Lower lobe of right lung (tissue), 2 donors: ENCODE results near the gene IER5. TPM values are rescaled to one million over a fixed set of nuclear protein-coding genes. Genes with fewer than 3 reads are reported as not detected.
"Not testable (repeated sequence)": the region's sequence is repeated elsewhere in the genome, so short reads cannot be mapped to it uniquely, and the experiment has no call there.

Experiments used
- ATAC-seq, 2 donors: fragments of 200-7000 bp; cut with Tn5 transposase; one replicate each; pipeline ENCODE4 v1.9.1; 2020 to 2022; ENCODE audit warnings: mild to moderate bottlenecking in 2 of 2, moderate library complexity in 2 of 2
- DNase-seq: peaks from one replicate; pipeline ENCODE4 v3.0.0-alpha.2; 2020
- H3K27ac ChIP-seq: fragments of 200-600 bp; one replicate; pipeline ENCODE4 v1.8.0; 2022
- H3K27me3 ChIP-seq: fragments of 200-600 bp; one replicate; pipeline ENCODE4 v1.8.0; 2022; ENCODE audit warnings: low read depth
- H3K36me3 ChIP-seq: fragments of 200-600 bp; one replicate; pipeline ENCODE4 v1.8.0; 2022; ENCODE audit warnings: mild to moderate bottlenecking
- H3K4me1 ChIP-seq: fragments of 200-600 bp; one replicate; pipeline ENCODE4 v1.8.0; 2022
- H3K4me3 ChIP-seq: fragments of 200-600 bp; one replicate; pipeline ENCODE4 v1.8.0; 2022; ENCODE audit warnings: mild to moderate bottlenecking
- H3K9me3 ChIP-seq: fragments of 200-600 bp; one replicate; pipeline ENCODE4 v1.8.0; 2022
- CTCF ChIP-seq: fragments of 200-600 bp; IDR thresholded peaks from one replicate; pipeline ENCODE4 v1.8.0; 2022; ENCODE audit warnings: antibody characterized with exemption, mild to moderate bottlenecking
- intact Hi-C: fragments of 100-400 bp; cut with DNase I; formaldehyde crosslinking; loops from one replicate; pipeline ENCODE4 v1.11.0; 2022
- long read RNA-seq: library from polyadenylated mRNA; unstranded; transcript quantifications from one replicate; pipeline ENCODE4 v2.0.0, GENCODE V29; 2021
- total RNA-seq: library from RNA; stranded (reverse); fragmentation: NEBNext Ultra II Directional; extraction: Animal tissue kit (Norgen Biotek cat#: 25700); gene quantifications from one replicate; pipeline ENCODE4 v1.2.1, GENCODE V29; 2021
- donor health status: DM: no; HTN: yes; CAD: no; lungs with severe emphysema.

IER5 gene
- 33.2 TPM for total RNA-seq
- long read RNA-seq, full-length matches to known transcripts: 69 of 69 reads
- long read RNA-seq, partial matches to known transcripts: 0 of 69 reads
- long read RNA-seq, other reads (novel, unspliced or antisense): 0 of 69 reads

GRCh38 chr1:181088079-181089016, at the start of gene IER5:
Gene IER5, plus strand, starts transcription at chr1:181088700. Its CDS starts 203 bp downstream, at chr1:181088903.
- Histone ChIP-seq H3K4me3 (peak within 1 kb of the TSS; percentile 96), H3K4me1 (peaks cover 44% of the 10 kb centered on the region), H3K27me3 (no peaks in the 10 kb centered on the region), H3K27ac (peak within 1 kb of the TSS; percentile 93), H3K9me3 (no peaks in the 10 kb centered on the region), H3K36me3 (peaks cover 12% of the 10 kb centered on the region)
- ATAC-seq: peak; percentile 93 to 95
- peak; percentile 97 for DNase-seq
- no peak for TF ChIP-seq CTCF
- intact Hi-C loops: no loop called here

- no peaks in the 10 kb centered on the region for H3K9me3 ChIP-seq
- H3K27ac ChIP-seq: no peak overlapping the region
- intact Hi-C loops: no loop called here
- DNase-seq (no peak), ATAC-seq (no peak)
- TF ChIP-seq CTCF: no peak
- peaks cover 6% of the 10 kb centered on the region for H3K36me3 ChIP-seq
- no peak overlapping the region for H3K4me3 ChIP-seq
- H3K4me1 ChIP-seq: peaks cover 71% of the 10 kb centered on the region
- no peaks in the 10 kb centered on the region for H3K27me3 ChIP-seq
Measured at GRCh38 chr1:181040284-181040865, 48.1 kb upstream of the IER5 start.

GRCh38 chr1:181043025-181043888, 45.2 kb upstream of the IER5 start:
- Histone ChIP-seq H3K4me1 (peaks cover 46% of the 10 kb centered on the region), H3K36me3 (peaks cover 6% of the 10 kb centered on the region), H3K27me3 (no peaks in the 10 kb centered on the region), H3K4me3 (no peak overlapping the region), H3K27ac (peak overlapping the region; percentile 73), H3K9me3 (no peaks in the 10 kb centered on the region)
- TF ChIP-seq CTCF: no peak
- intact Hi-C loops: no loop called here
- peak; percentile 75 for DNase-seq
- peak; percentile 72 to 90 for ATAC-seq

GRCh38 chr1:181044449-181044966, 44.0 kb upstream of the IER5 start:
- Histone ChIP-seq H3K4me1 (peaks cover 46% of the 10 kb centered on the region), H3K36me3 (no peaks in the 10 kb centered on the region), H3K4me3 (peak overlapping the region; percentile 10), H3K27ac (peak overlapping the region; percentile 73), H3K27me3 (no peaks in the 10 kb centered on the region), H3K9me3 (no peaks in the 10 kb centered on the region)
- ATAC-seq (peak; percentile 90 to 94), DNase-seq (peak; percentile 85)
- no peak for TF ChIP-seq CTCF
- intact Hi-C loops: no loop called here

GRCh38 chr1:181045946-181046345, 42.6 kb upstream of the IER5 start:
- H3K27me3 ChIP-seq, DNase-seq, H3K9me3 ChIP-seq, H3K4me3 ChIP-seq, H3K27ac ChIP-seq, ATAC-seq, intact Hi-C loops: not testable (repeated sequence)
- peaks cover 10% of the 10 kb centered on the region for H3K36me3 ChIP-seq
- peaks cover 39% of the 10 kb centered on the region for H3K4me1 ChIP-seq
